Tibial nerve (tissue), 4 donors: ENCODE measurements around the gene SRPX2. TPM values are rescaled to one million over a fixed set of nuclear protein-coding genes. Genes with fewer than 3 reads are reported as not detected.
A peak's percentile ranks its signal among the peaks of the same experiment; 100 is the strongest.

Experiments
- DNase-seq, 2 donors: peaks; one replicate each; pipeline ENCODE4 v3.0.0-alpha.2; 2019; ENCODE audit warnings: low spot score in 2 of 2
- H3K27ac ChIP-seq, 4 donors: fragments of 200-600 bp; sonication (generic) in 3 of 4; one replicate each; pipeline ENCODE4 v1.5.1; 2017 to 2019; ENCODE audit warnings: mild to moderate bottlenecking in 1 of 4
- H3K27me3 ChIP-seq, 2 donors: fragments of 200-600 bp; sonication (generic) in 1 of 2; one replicate each; pipeline versions ENCODE4 v1.5.1 to v1.6.0; 2017 to 2019
- H3K36me3 ChIP-seq, 3 donors: fragments of 200-600 bp; sonication (generic); one replicate each; pipeline ENCODE4 v1.5.1; 2018 to 2019
- H3K4me1 ChIP-seq, 4 donors: fragments of 200-600 bp; sonication (generic) in 3 of 4; one replicate each; pipeline ENCODE4 v1.5.1; 2017 to 2019
- H3K4me3 ChIP-seq, 4 donors: fragments of 200-600 bp; sonication (generic) in 3 of 4; one replicate each; pipeline ENCODE4 v1.5.1; 2017 to 2019; ENCODE audit warnings: mild to moderate bottlenecking in 1 of 4, moderate library complexity in 1 of 4
- H3K9me3 ChIP-seq, 4 donors: fragments of 200-600 bp; sonication (generic) in 3 of 4; one replicate each; pipeline ENCODE4 v1.5.1; 2017 to 2019
- EP300 ChIP-seq, 2 donors: sonication (generic); formaldehyde crosslinking; IDR thresholded peaks; one replicate each; pipeline ENCODE4 v1.6.1; 2017; ENCODE audit warnings: antibody characterized with exemption in 2 of 2, mild to moderate bottlenecking in 1 of 2
- POLR2A ChIP-seq, 2 donors: fragments of 450-650 bp; IDR thresholded peaks; one replicate each; pipeline ENCODE4 v1.6.1; 2017; ENCODE audit warnings: antibody characterized with exemption in 2 of 2, mild to moderate bottlenecking in 2 of 2, moderate library complexity in 2 of 2
- WGBS, 2 donors: methylation state at CpG; one replicate each; pipeline ENCODE4 v1.1.5; 2018; 5-methylcytosine and 5-hydroxymethylcytosine counted together
- total RNA-seq, 4 donors: library from RNA; depleted of rRNA; stranded (reverse); fragments of >200 nt; gene quantifications; one replicate each; pipeline ENCODE4 v1.1.0, GENCODE V29; 2016
- TF ChIP-seq, protein P1 (sequence below), 5 experiments: fragments of 200-600 bp in 3 of 5; fragments of 450-650 bp in 2 of 5; sonication (generic) in 3 of 5; IDR thresholded peaks; one replicate each; pipeline ENCODE4 v1.5.1; 2016 to 2019; ENCODE audit warnings: antibody characterized with exemption in 5 of 5, mild to moderate bottlenecking in 3 of 5, moderate library complexity in 2 of 5

SRPX2 gene, protein sequence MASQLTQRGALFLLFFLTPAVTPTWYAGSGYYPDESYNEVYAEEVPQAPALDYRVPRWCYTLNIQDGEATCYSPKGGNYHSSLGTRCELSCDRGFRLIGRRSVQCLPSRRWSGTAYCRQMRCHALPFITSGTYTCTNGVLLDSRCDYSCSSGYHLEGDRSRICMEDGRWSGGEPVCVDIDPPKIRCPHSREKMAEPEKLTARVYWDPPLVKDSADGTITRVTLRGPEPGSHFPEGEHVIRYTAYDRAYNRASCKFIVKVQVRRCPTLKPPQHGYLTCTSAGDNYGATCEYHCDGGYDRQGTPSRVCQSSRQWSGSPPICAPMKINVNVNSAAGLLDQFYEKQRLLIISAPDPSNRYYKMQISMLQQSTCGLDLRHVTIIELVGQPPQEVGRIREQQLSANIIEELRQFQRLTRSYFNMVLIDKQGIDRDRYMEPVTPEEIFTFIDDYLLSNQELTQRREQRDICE
- 10 to 100 TPM; 50.0 to 91.2 (median 56.7) TPM for total RNA-seq

DNA sequence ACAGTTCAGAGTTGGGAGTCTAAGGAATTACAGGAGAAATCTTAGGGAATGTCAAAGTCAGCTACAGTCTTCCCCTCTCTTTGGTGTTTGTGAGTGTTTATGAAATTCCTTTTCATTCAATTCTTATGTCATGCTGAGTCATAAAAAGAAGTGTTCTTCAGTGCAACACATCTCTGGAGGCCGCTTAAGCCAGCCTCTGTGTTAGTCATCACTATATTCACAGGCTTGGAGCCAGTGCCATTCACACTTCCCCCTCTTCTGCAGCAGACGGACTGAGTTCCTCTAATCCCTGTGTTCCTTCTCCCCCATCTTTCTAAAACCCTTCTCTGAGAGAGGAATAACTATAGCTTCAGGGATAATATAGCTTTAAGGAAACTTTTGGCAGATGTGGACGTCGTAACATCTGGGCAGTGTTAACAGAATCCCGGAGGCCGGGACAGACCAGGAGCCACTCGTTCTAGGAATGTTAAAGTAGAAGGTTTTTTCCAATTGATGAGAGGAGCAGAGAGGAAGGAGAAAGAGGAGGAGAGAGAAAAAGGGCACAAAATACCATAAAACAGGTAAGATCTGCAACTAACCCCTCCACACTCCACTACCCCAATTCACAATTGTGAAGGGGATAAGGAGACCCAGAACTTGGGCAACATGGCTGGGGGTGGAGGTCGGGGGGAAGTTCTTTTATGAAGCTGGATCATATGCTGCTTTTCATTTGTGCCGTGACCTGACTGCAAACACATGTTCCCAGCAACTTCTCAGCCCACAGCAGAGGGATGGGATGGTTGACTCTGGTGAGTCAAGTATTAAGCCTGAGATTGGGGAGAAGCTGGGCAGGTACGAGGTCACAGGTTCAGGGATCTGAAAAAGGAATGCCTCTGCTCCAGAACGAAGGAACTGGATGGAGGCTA is at the start of gene SRPX2:
Gene SRPX2, plus strand, starts transcription at position 244 of the 905 bp plus-strand sequence. CDS start 2,124 bp downstream, outside the sequence.
- peak within 1 kb of the TSS in 3 of 4 donors; percentile 40 to 88 (median 86) for H3K27ac ChIP-seq
- TF ChIP-seq POLR2A (IDR thresholded peaks at IDR 0.05), result peak; percentile 26 to 33
- TF ChIP-seq EP300 (IDR thresholded peaks at IDR 0.05), result peak in 1 of 2 donors; percentile 83
- TF ChIP-seq, protein P1, sequence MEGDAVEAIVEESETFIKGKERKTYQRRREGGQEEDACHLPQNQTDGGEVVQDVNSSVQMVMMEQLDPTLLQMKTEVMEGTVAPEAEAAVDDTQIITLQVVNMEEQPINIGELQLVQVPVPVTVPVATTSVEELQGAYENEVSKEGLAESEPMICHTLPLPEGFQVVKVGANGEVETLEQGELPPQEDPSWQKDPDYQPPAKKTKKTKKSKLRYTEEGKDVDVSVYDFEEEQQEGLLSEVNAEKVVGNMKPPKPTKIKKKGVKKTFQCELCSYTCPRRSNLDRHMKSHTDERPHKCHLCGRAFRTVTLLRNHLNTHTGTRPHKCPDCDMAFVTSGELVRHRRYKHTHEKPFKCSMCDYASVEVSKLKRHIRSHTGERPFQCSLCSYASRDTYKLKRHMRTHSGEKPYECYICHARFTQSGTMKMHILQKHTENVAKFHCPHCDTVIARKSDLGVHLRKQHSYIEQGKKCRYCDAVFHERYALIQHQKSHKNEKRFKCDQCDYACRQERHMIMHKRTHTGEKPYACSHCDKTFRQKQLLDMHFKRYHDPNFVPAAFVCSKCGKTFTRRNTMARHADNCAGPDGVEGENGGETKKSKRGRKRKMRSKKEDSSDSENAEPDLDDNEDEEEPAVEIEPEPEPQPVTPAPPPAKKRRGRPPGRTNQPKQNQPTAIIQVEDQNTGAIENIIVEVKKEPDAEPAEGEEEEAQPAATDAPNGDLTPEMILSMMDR (IDR thresholded peaks at IDR 0.05), result no peak

DNA sequence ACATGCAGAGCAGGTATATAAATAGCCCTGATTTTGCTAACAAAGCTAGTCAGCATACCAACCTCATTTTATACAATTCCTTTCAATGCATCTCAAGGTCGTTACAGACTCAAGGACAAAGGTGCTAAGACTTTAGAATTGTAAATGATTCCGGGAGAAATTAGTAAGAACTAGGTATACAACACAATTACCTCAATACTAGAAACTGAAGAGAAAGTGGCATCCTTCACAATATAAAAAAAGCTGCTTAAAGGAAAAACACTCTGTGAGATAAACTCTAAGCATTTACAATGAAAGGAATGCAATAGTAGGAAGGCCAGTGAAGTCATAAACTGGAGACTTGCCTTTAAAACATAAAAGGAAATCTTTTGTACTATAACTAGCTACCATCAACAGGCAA is 47.4 kb upstream of the SRPX2 start:
- Histone ChIP-seq H3K36me3 (no peaks in the 10 kb centered on the region), H3K4me3 (no peak overlapping the region), H3K4me1 (peaks cover 0 to 6% (median 0%) of the 10 kb centered on the region in 4 donors), H3K27ac (no peak overlapping the region), H3K27me3 (peaks cover 0 to 23% of the 10 kb centered on the region in 2 donors), H3K9me3 (no peaks in the 10 kb centered on the region)
- no peak for DNase-seq
- 45 to 72% methylated on average over 2 of the region's 2 CpGs for WGBS, 2 donors
- TF ChIP-seq, protein P1 (IDR thresholded peaks at IDR 0.05), result no peak

More for the DNA sequence above, at the start of gene SRPX2:
- peaks cover 0 to 45% (median 10%) of the 10 kb centered on the region in 4 donors for H3K4me1 ChIP-seq
- DNase-seq, result peak; percentile 39 to 60
- peak within 1 kb of the TSS; percentile 15 to 47 (median 18) for H3K4me3 ChIP-seq
- peaks cover 2 to 24% of the 10 kb centered on the region in 2 donors for H3K27me3 ChIP-seq
- WGBS, 2 donors, result 23 to 32% methylated on average over 11 of the region's 11 CpGs
- H3K9me3 ChIP-seq, result no peaks in the 10 kb centered on the region
- no peaks in the 10 kb centered on the region for H3K36me3 ChIP-seq

DNA sequence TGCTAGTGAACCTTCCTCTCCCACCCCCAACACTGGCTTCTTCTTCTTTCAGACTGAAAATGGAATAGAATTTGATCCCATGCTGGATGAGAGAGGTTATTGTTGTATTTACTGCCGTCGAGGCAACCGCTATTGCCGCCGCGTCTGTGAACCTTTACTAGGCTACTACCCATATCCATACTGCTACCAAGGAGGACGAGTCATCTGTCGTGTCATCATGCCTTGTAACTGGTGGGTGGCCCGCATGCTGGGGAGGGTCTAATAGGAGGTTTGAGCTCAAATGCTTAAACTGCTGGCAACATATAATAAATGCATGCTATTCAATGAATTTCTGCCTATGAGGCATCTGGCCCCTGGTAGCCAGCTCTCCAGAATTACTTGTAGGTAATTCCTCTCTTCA is 44.5 kb upstream of the SRPX2 start:
- Histone ChIP-seq H3K4me3 (no peak overlapping the region), H3K27ac (no peak overlapping the region), H3K4me1 (no peaks in the 10 kb centered on the region), H3K36me3 (no peaks in the 10 kb centered on the region), H3K9me3 (no peaks in the 10 kb centered on the region), H3K27me3 (peaks cover 0 to 31% of the 10 kb centered on the region in 2 donors)
- WGBS, 2 donors, result 66 to 73% methylated on average over 9 of the region's 9 CpGs
- TF ChIP-seq EP300 (IDR thresholded peaks at IDR 0.05) (no peak), POLR2A (IDR thresholded peaks at IDR 0.05) (no peak)
- TF ChIP-seq, protein P1 (IDR thresholded peaks at IDR 0.05), result no peak
- DNase-seq, result no peak

DNA sequence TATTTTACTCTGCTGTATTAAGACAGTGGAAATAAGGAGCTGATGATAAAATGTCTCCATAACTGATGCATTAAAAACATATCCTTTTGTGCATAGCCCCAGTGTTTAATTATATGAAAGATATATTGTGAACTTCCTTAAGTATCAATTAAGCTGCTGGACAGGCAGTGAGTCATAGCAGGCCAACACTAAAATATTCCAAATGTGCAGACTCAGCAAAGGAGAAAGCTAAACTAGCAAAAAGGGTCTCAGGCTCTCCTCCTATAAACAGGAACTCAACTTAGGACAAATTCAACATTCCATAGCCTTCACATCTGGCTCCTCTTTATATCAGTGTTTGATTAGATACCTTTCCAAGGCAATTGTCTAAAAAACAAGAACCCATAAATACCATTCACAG is 43.7 kb upstream of the SRPX2 start:
- Histone ChIP-seq H3K27me3 (peaks cover 0 to 34% of the 10 kb centered on the region in 2 donors), H3K36me3 (no peaks in the 10 kb centered on the region), H3K4me1 (no peaks in the 10 kb centered on the region), H3K4me3 (no peak overlapping the region), H3K9me3 (no peaks in the 10 kb centered on the region), H3K27ac (no peak overlapping the region)
- DNase-seq, result no peak
- TF ChIP-seq POLR2A (IDR thresholded peaks at IDR 0.05) (no peak), EP300 (IDR thresholded peaks at IDR 0.05) (no peak)
- TF ChIP-seq, protein P1 (IDR thresholded peaks at IDR 0.05), result no peak
